Measurements from ENCODE around the gene ELP4.
"Not testable (repeated sequence)": the region's sequence is repeated elsewhere in the genome, so short reads cannot be mapped to it uniquely, and the experiment has no call there.

Gene ELP4

DNA sequence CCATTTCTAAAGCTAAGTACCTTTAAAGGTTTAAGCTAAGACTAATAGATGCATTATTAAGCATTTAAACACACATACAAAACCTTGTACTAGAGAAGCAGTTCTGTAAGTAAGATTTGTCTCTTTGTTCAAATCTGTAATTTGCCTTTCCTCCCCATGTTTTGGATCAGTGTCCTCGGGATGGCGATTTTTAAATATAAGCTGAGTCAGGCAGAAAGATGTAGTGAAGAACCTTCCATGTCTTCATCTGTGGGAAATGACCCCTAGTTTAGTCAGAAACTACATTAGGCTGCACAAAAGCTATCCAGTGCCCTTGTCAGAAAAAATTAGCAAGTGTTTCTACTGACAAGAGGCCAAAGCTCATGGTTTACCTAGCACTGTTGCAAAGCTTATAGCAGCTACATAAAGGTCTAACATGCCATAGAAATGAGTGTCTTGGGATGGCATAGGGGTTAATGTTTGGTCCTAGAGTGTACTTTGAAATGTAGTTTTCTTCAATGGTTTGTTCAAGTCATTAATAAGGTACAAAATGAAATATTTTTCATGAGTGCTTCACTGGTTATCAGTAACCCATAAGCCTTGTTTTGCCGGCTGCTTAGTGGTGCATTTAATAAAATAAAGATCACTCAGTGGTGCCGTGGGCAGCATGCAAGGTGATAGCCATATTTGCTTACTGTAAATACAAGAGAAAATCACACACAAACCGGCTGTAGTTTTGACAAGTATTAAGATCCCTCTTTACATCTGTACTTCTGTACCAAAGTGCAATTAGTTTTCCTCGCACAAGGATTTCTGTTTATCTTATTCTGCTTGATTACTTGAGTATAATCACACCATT, 139.8 kb downstream of the ELP4 start:
- no peak for DNase-seq

DNA sequence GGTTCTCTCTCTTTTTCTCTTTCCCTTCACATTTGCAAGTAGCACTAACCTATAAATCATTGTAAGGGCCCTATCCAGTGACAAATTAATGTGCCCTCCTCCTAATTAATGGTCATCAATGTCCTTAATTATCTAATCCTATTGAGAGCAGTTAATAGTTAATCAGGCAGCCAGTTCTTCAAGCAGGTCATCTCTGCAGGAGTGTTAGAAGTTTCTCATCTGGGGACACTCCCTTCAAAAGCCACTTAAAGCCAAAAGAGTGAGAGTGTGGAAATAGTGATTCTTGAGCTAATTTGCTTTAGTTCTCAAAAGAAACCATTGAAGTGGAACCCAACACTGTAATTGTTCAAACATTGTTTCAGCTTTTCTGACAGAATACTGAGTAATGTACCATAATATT, 141.6 kb downstream of the ELP4 start:
- no peak for DNase-seq

DNA sequence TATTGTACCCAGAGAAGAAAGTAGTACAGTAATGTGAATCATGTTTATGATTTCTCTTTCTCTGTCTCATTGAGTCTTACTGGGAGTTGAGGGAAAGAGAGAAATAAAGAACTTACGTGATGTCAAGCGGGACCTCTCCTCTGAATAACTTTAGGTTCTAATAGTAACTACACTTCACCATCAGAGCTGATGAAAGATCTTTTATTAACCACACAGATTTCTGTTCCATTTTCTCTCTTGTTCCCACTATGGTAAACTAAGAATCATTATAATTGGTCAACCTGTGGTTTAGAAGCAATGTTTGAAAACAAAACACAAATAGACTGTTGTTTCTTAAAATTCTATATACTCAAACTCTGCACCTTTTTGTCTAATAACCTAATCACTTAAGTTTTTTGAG, 142.3 kb downstream of the ELP4 start:
- no peak for DNase-seq

DNA sequence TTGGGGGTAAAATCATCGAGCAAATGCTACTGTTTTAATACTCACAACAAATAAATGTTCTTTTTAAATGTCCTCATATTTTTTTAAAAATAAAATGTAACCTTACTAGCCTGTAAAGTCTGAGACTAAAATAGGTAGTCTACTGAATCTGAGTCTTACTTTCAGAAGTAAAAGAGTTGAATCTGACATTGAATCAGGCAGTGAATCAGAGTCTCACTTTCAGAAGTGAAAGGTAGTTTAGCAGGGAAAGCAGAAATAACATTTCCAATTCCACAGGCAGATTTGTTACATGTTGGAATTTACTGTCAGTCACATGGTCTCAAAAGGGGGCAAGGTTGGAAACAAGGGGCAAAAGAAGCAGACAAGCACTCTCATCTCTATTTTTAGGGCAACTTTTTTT, 143.0 kb downstream of the ELP4 start:
- no peak for DNase-seq

DNA sequence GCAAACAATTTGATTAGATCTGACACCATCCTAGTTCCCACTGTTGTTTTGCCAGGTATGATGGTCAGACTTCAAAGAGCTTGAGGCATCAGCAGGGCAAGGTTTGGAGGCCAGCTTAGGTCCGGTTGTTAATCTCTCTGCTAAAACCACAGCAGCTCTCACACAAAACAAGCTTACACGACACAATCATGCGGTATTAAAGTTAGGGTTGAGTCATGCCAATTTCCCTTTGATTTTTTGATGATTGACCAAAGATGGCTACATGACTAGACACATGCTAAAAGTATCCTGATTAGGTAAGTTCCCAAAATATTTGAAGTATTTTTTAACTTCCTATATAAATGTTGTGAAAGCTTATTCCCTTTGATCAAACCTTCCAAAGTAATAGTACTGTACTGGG, 145.9 kb downstream of the ELP4 start:
- no peak for DNase-seq

DNA sequence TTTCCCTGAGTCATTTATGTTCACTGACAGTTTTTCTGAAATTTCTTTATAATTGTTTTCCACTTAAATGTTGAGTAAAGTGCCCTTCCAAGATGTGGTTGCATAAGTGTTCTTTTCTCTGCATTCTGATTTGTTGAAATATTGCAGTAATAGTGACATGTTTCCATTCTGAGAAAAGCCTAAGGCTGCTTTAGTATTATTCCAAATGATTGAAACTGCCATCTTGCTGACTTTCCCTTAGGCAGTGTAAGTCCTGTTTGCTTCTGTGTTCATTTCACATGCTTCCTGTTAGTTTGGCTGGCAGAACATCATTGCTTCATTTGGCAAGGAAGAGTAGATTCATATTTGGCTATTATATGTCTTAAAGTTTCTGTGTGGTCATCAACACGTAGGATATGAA, 146.5 kb downstream of the ELP4 start:
- no peak for DNase-seq

DNA sequence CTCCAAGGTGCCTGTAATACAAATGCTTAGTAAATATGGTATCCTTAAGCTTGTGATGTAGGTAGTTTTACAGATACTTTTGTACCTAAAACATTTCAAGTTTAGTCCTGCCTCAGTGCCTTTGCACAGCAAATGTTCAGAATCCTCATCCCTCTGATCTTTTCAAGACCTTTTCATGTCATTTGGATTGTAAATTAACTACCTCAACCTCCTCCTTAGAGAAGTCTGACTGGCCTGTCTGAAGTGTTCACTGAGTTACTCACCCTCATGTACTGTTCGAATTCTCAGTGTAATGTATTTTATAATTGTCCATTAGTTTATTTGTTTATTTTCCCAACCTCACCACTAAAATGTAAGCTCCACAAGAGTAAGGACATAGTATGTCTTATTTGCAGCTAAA, 147.5 kb downstream of the ELP4 start:
- no peak for DNase-seq

DNA sequence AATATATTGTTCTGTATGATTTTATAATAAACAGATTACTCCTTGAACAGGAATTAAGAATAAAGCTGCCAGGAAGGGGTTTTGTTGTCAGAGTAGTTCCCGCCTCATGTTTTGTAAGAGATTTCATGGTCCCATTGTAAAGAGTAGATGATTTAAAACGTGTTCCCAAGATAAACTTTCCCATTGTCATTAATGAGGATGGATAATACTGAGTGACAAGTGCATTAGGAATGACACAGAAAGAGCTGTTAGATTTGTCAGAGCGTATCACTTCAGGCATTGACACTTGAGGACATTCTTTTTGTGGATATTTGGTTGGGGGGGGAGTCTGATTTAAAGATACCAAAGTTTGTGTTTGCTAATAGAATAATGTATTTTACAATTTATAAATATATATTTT, 154.6 kb downstream of the ELP4 start:
- DNase-seq = no peak

DNA sequence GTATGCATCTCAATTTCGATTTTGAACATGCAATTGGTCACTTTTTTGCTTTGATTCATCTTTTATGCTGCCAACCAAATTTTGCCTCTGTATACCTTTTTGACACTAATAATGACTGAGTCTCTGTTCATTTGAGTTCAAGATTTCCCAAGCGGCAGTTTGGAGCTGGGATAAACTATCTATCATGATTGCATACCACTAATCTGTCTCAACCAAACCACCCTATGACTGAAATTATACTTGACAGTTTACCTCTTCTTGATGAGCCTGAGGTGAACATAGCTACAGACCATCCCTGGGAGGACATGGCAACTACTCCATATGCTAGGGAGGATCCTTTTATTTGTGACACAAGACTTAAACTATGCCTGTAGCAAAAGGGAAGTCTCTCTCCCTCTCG, 155.4 kb downstream of the ELP4 start:
- DNase-seq = no peak

DNA sequence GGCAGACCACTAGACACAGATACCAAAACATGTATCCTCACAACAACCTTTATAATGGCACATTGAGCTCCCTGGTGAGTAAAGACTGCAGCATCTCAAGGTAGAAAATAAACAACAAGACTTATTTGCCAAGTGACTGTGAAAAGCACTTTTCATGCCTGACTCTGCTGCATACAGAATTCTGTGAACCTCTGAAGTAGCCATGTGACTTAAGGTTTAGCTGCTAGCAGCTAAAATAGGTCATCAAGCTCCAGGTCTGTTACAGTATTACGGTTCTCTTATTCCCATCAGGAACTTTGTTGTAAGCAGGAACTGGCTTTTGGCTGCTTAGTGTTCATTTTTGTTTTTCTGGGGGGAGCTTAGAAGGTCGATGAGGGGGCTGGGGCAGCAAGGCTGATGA, 162.1 kb downstream of the ELP4 start:
- no peak for DNase-seq

DNA sequence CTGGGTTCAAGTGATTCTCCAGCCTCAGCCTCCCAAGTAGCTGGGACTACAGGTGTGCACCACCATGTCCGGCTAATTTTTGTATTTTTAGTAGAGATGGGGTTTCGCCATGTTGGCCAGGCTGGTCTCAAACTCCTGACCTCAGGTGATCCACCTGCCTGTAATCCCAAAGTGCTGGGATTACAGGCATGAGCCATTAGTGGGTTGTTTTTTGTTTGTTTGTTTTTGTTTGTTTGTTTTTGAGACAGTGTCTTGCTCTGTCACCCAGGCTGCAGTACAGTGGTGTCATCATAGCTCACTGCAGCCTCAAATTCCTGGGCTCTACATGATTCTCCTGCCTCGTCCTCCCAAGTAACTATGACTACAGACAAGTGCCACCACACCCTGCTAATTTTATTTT, 163.5 kb downstream of the ELP4 start:
- DNase-seq = not testable (repeated sequence)

DNA sequence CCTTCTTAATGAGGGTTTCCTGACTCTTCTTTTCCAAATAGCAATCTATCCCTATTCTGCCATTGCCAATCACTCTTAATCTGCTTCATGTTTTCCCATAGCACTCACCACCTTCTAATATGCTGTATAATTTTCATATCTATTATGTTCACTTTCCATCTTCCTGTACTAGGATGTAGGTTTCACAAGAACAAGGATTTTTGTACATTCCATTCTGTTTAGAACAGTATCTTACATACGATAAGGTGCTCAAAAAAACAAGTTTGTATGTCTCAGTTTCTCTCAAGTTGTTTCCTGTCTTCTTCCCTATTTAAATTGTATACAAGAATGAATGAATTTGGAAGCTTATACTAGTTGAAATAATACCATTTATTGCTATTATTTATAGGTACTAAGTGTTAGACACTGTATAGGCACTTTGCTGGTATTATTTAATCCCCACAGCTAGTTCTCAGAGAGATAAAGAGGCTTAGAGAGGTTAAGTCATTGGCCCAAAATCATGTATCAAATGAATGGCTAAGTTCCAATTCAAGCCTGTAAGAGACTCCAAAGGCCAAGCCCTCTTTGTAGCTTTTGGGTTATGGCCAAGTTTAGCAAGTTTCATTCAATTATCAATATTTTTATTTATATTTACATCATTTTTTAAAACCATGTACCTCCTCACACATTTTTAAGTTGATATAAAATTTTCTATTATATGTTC, 166.9 kb downstream of the ELP4 start:
- DNase-seq = no peak

DNA sequence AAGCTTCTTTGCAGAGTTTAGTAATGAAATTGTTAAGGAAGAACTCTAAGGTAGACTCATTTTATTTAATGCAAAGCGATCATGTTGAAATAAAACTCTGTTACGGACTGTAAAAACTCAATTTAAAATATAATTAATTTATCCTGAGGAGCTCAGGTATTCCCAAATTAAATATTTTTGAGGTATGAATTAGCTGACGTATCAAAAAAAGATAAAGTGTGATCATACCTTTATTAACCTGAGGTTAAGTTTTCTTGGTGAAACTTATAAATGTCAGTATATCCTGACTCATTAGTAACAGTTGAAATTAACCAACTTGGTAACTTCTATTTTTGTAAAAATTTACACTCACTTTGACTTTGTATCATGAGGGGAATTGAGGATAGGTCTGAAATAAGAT, 171.2 kb downstream of the ELP4 start:
- no peak for DNase-seq

DNA sequence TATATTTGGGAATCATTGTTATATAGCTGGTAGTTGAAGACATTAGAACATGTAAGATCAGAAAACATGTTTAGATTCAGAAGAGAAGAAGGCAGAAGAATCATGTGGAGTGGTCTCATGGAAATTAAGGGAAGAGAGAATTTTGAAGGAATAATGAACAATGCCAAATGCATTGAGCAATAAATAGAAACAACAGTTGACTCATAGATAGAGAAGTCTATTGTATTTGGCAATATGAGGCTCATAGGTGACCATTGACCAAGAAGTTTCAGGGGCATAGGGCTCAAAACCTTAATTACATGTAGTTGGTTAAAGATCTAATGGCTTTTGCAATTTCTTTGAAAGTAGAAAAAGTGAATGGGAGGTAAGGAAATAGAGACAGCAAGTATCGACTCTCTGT, 177.7 kb downstream of the ELP4 start:
- no peak for DNase-seq

DNA sequence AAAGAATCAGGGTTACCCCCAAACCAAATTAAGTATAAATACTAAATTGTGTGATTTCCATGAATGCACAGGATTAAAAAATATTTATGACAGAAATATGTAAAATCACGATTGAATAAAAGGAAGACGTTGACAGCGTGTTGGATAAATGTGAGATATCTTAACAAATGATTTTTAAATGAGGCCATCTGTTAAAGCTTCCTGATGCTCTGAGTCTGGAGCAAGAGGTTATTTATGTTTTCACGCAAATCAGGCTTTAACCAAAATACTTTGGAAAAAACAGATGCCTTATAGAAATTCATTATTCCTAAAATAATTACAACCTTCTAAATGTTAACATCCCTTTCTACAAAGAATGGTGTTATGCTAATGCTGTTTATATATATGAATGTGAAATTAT, 178.3 kb downstream of the ELP4 start:
- DNase-seq = no peak

DNA sequence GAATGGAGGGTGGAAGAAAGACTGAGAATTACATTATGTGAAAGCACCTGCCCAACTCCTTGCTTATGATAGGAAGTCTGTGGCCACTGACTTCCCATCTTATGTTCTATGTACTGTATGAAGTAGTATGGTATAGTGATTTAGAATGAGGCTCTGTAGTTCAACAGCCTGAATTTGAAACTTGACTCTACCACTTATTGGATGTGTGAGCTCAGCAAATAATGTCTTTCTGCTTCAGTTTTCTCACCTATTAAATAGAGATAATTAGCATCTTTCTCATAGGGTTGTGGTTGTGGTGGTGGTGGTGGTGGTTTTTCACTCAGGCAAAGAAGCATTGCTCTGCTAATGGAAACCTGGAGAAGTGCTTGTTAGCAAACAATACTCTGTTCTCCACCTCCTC, 180.0 kb downstream of the ELP4 start:
- no peak for DNase-seq

DNA sequence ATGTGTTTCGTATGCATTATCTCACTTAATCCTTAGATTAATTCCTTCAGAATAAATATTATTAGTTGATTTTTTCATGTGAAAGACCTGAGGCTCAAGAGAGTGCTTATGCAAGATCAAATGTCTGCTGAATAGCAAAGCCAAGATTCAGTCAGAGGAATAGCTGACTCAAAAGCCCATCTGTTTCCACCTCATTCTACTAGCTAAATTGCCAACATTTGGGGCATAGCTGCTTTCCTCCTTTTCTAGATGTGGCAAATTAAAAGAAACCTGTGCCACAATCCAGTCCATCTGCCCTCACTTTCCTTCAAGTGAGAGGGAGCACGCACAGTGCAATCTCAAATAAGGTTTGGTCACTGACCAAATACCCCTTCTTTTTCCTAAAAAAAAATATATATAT, 180.5 kb downstream of the ELP4 start:
- DNase-seq = no peak

DNA sequence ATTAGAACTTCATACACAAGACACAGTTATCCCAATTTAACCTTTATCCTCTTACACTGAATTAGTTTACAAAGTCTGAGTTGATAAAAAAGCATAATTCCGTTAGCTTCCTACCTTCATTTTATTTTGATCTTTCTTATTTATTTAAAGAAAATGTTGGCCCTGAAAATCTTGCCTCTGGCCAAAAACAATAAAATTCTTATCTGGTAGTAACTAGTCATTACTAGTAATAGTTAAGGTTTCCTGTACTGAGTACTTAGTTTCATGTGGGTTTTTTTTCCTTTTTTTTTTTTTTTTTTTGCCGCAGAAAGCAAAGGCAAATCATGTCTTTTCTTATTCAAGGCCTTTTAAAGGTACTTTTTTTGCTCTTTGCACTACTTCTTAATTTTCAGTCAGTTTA, 180.9 kb downstream of the ELP4 start:
- no peak for DNase-seq

DNA sequence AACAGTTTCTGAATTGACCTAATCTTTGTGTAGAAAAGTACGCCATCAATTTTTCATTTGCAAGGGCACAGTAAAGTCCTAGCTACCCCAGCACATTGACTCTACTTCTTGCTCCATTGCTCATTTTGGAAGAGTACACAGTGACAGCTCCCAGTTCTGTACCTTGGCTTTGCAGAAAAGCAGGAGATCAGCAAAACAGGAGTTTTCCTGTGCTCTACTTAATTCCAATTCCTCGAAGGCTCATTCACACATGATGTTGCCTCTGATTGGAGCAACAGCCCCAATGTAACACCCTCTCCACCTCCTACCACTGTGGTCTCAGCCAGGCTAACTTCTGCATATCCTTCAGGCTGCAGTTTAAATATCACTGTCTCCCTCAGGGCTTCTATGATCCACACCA, 182.9 kb downstream of the ELP4 start:
- DNase-seq = no peak

DNA sequence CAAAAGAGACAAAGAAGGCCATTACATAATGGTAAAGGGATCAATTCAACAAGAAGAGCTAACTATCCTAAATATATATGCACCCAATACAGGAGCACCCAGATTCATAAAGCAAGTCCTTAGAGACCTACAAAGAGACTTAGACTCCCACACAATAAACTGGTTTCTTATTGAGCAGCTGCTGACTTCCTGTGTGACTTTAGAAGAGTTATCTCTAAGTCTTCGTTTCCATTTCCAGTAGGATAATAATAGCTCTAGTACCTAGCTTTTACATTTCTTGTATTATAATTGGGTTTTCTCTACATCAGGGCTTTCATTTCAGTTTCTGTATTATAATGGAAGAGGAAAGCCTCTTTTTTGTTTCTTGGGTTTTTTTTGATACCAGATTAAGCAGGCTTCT, 187.5 kb downstream of the ELP4 start:
- not testable (repeated sequence) for DNase-seq

DNA sequence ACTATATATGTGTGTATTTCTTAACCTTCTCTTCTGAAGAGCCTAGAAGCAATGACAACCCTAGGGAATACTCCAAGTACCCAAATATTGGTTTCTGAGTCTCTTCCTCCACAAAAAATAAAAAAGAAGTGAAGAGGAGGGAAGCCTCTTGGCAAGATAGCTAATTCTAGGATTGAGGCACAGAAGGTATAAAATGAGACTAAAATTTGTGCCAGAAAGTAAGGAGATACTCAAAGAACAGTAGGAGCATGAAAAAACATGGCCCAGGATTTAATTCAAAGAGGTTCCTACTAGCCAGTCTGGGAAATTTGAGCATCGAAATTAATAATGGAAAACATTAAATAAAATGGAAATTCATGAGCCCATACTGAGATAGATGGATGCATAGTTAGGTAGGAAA, 189.5 kb downstream of the ELP4 start:
- DNase-seq = no peak

DNA sequence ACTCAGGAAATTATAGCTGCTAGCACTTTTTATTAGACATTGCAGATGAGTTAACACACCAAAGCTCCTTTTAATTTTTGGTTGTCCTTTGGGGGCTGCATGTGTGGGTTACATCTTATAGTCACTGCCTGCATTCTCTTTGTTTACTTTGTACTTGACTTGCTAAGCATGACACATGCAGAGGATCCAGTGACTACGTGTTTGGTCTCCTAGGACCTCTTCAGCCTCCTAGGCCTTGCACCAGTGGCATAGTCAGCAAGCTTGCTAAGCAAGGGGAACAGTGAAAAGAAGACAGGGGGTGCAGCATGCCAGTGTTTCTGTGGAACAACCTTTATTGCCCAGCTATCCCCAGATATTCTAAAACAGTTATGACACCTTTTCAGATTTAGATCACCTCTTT, 193.4 kb downstream of the ELP4 start:
- no peak for DNase-seq

DNA sequence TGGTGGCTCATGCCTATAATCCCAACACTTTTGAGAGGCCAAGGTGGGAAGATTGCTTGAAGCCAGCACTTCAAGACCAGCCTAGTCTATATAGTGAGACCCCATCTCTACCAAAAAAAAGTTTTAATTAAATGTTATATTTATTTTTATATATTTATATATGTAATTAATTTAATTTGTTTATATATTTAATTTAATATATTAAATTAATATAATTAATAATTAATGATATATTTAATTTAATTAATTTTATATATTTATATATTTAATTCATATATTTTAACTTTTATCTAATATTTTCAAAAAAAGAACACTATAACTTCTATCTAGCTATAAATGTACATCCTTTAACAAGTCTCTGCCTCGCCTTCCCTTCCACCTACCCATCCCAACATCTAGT, 196.8 kb downstream of the ELP4 start:
- DNase-seq = no peak

DNA sequence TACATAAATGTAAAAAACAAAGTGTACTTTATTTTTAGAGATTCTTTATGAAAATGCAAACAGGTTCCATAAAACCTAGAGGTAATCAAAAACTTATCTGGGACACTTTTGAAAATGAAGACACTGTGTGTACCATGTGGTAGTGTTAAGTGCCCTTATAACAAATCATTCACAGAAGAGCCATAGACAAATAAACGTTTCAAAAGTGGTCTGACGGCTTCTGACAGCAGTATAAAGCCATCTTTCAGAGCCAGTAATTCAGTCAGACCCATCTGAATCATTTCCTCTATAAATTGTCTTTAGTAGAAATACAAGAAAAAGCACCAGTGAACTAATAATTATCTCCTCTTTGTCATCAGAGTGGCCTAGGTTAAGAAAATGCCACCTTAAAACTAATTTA, 201.6 kb downstream of the ELP4 start:
- DNase-seq = peak; percentile 15

DNA sequence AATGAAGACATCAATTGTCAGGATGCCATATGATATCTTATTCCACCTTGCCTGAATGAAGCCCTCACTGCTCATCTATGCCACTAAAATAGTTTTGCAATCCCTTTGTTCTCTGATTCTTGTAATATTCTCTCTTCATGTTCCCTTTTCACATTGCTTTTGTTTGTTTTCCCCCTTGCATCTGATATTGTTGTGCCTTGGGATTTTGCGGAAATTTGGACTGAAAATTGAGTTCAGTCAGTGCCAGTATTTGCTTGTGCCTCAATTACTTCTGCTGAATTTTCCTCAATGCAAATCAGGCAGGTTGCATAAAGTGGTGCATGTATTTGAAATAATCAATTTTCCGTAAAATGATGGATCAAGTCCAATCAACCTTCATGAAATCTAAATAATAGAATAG, 203.3 kb downstream of the ELP4 start:
- no peak for DNase-seq

All from NCI-H1417 treated with DMSO at 0.1 percent for 48 hours (cell line).